ENCODE measurements around the gene MARCHF3.
A peak's percentile ranks its signal among the peaks of the same experiment; 100 is the strongest.

MARCHF3 gene

DNA sequence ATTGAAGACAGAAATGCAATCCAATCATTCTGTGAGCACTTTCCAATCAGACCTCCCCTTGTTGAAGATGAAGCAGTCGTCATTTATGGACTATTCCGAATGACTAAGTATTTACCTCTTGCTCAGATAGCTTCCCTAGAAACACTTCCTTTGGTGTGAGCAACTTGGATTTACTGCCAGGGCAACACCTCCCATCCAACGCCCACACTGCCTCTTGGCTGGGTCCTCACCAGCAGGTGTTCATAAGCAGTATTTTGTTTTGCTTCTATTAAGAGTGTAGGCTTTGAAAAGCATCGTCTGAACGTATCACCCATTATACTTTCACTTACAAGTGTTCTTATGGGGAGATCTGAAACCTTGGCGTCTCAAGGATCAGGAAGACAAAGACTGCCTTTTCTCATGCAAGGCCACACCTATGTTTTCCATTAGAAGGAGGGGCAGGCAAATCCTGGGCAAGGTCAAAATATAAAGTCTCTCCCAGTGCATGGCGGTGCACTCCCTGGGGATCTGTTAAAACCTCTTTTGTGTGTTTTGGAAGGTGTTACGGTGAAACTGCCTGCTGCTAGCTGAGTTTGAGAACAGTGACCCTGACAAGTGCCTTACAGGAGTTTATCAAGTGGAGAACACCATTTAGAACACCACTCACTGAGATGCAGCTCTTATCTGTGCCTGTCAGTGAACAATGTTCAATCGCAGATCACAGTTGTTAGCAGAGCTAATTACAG lies 10.6 kb upstream of the MARCHF3 start:
- TF ChIP-seq SNAI2 (CRISPR knock-in tag; IDR thresholded peaks at IDR 0.05) (no peak), ZFP3 (CRISPR knock-in tag; IDR thresholded peaks at IDR 0.05) (no peak), CSDC2 (CRISPR knock-in tag; IDR thresholded peaks at IDR 0.05) (no peak), ZC3H10 (CRISPR knock-in tag; IDR thresholded peaks at IDR 0.05) (no peak), OSR1 (CRISPR knock-in tag; IDR thresholded peaks at IDR 0.05) (no peak), TCF4 (CRISPR knock-in tag; IDR thresholded peaks at IDR 0.05; ENCODE audit: borderline replicate concordance) (no peak)
- TF ChIP-seq, protein P1, sequence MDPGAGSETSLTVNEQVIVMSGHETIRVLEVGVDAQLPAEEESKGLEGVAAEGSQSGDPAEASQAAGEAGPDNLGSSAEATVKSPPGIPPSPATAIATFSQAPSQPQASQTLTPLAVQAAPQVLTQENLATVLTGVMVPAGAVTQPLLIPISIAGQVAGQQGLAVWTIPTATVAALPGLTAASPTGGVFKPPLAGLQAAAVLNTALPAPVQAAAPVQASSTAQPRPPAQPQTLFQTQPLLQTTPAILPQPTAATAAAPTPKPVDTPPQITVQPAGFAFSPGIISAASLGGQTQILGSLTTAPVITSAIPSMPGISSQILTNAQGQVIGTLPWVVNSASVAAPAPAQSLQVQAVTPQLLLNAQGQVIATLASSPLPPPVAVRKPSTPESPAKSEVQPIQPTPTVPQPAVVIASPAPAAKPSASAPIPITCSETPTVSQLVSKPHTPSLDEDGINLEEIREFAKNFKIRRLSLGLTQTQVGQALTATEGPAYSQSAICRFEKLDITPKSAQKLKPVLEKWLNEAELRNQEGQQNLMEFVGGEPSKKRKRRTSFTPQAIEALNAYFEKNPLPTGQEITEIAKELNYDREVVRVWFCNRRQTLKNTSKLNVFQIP (CRISPR knock-in tag; IDR thresholded peaks at IDR 0.05; ENCODE audit: borderline replicate concordance, low read depth): no peak
- TF ChIP-seq, protein P2, sequence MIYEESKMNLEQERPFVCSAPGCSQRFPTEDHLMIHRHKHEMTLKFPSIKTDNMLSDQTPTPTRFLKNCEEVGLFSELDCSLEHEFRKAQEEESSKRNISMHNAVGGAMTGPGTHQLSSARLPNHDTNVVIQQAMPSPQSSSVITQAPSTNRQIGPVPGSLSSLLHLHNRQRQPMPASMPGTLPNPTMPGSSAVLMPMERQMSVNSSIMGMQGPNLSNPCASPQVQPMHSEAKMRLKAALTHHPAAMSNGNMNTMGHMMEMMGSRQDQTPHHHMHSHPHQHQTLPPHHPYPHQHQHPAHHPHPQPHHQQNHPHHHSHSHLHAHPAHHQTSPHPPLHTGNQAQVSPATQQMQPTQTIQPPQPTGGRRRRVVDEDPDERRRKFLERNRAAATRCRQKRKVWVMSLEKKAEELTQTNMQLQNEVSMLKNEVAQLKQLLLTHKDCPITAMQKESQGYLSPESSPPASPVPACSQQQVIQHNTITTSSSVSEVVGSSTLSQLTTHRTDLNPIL (CRISPR knock-in tag; IDR thresholded peaks at IDR 0.05; ENCODE audit: low read depth): no peak
- ATAC-seq: peak; percentile 16; the same call in 1 of the 3 replicates

DNA sequence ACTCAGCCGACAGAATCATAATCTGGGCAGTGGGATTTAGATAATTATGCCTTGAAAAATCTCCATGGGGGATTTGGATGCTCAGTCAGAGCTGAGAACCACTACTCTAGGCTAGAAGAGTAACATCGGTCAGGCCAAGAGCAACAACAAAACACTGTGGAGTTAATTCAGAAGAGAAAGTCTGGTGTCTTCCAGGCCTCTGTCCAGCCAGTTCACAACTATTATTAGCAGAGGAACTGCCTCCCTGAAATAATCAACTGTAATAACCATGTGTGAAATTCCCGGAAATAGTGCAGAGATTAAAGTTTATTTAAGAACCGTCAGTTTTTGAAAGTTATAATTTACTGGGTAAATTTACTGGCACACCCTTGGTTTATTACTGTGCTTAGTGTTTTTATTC lies 8.2 kb upstream of the MARCHF3 start:
- ATAC-seq: no peak

DNA sequence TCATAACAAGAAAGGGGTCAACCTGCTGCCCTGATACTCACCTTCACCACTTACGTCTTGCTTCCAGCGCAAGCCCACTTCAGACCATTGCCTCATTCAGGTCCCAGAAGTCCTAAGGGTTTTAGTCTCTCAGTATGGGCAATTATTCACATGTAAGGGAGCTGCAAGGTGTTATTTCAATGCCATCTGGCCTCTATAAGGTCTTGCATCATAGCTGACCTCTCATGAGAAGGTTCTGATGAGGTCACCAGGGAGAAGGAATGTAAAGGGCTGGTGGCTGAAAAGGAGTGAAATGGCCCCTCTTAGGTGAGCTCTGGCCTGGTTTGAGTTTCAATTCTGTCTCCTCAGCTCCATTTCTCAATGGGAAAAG lies 1.5 kb upstream of the MARCHF3 start:
- TF ChIP-seq, protein P3, sequence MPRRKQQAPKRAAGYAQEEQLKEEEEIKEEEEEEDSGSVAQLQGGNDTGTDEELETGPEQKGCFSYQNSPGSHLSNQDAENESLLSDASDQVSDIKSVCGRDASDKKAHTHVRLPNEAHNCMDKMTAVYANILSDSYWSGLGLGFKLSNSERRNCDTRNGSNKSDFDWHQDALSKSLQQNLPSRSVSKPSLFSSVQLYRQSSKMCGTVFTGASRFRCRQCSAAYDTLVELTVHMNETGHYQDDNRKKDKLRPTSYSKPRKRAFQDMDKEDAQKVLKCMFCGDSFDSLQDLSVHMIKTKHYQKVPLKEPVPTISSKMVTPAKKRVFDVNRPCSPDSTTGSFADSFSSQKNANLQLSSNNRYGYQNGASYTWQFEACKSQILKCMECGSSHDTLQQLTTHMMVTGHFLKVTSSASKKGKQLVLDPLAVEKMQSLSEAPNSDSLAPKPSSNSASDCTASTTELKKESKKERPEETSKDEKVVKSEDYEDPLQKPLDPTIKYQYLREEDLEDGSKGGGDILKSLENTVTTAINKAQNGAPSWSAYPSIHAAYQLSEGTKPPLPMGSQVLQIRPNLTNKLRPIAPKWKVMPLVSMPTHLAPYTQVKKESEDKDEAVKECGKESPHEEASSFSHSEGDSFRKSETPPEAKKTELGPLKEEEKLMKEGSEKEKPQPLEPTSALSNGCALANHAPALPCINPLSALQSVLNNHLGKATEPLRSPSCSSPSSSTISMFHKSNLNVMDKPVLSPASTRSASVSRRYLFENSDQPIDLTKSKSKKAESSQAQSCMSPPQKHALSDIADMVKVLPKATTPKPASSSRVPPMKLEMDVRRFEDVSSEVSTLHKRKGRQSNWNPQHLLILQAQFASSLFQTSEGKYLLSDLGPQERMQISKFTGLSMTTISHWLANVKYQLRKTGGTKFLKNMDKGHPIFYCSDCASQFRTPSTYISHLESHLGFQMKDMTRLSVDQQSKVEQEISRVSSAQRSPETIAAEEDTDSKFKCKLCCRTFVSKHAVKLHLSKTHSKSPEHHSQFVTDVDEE (CRISPR knock-in tag; IDR thresholded peaks at IDR 0.05): no peak

More for the DNA sequence above, 8.2 kb upstream of the MARCHF3 start:
- TF ChIP-seq ZFP3 (CRISPR knock-in tag; IDR thresholded peaks at IDR 0.05) (no peak), ZNF565 (CRISPR knock-in tag; conservative IDR thresholded peaks at IDR 0.05; ENCODE audit: low read depth) (no peak), ESRRG (CRISPR knock-in tag; IDR thresholded peaks at IDR 0.05) (no peak), BACH2 (CRISPR knock-in tag; IDR thresholded peaks at IDR 0.05; ENCODE audit: borderline replicate concordance) (no peak), RARB (CRISPR knock-in tag; IDR thresholded peaks at IDR 0.05) (no peak), ZFP30 (CRISPR knock-in tag; IDR thresholded peaks at IDR 0.05) (no peak), SNAI2 (CRISPR knock-in tag; IDR thresholded peaks at IDR 0.05) (no peak), CSDC2 (CRISPR knock-in tag; IDR thresholded peaks at IDR 0.05) (no peak), ZC3H10 (CRISPR knock-in tag; IDR thresholded peaks at IDR 0.05) (no peak), TCF4 (CRISPR knock-in tag; IDR thresholded peaks at IDR 0.05; ENCODE audit: borderline replicate concordance) (no peak), OSR1 (CRISPR knock-in tag; IDR thresholded peaks at IDR 0.05) (no peak), ISL1 (CRISPR knock-in tag; IDR thresholded peaks at IDR 0.05) (no peak), PPARA (CRISPR knock-in tag; IDR thresholded peaks at IDR 0.05; ENCODE audit: borderline replicate concordance) (no peak), TOX (CRISPR knock-in tag; IDR thresholded peaks at IDR 0.05; ENCODE audit: borderline replicate concordance) (no peak), ZNF8 (CRISPR knock-in tag; IDR thresholded peaks at IDR 0.05) (no peak), ZNF70 (CRISPR knock-in tag; IDR thresholded peaks at IDR 0.05) (no peak)
- TF ChIP-seq, protein P4, sequence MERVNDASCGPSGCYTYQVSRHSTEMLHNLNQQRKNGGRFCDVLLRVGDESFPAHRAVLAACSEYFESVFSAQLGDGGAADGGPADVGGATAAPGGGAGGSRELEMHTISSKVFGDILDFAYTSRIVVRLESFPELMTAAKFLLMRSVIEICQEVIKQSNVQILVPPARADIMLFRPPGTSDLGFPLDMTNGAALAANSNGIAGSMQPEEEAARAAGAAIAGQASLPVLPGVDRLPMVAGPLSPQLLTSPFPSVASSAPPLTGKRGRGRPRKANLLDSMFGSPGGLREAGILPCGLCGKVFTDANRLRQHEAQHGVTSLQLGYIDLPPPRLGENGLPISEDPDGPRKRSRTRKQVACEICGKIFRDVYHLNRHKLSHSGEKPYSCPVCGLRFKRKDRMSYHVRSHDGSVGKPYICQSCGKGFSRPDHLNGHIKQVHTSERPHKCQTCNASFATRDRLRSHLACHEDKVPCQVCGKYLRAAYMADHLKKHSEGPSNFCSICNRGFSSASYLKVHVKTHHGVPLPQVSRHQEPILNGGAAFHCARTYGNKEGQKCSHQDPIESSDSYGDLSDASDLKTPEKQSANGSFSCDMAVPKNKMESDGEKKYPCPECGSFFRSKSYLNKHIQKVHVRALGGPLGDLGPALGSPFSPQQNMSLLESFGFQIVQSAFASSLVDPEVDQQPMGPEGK (CRISPR knock-in tag; IDR thresholded peaks at IDR 0.05; ENCODE audit: borderline replicate concordance): no peak
- TF ChIP-seq, protein P1 (CRISPR knock-in tag; IDR thresholded peaks at IDR 0.05; ENCODE audit: borderline replicate concordance, low read depth): no peak
- TF ChIP-seq, protein P2 (CRISPR knock-in tag; IDR thresholded peaks at IDR 0.05; ENCODE audit: low read depth): no peak
- TF ChIP-seq, protein P5, sequence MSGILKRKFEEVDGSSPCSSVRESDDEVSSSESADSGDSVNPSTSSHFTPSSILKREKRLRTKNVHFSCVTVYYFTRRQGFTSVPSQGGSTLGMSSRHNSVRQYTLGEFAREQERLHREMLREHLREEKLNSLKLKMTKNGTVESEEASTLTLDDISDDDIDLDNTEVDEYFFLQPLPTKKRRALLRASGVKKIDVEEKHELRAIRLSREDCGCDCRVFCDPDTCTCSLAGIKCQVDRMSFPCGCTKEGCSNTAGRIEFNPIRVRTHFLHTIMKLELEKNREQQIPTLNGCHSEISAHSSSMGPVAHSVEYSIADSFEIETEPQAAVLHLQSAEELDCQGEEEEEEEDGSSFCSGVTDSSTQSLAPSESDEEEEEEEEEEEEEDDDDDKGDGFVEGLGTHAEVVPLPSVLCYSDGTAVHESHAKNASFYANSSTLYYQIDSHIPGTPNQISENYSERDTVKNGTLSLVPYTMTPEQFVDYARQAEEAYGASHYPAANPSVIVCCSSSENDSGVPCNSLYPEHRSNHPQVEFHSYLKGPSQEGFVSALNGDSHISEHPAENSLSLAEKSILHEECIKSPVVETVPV (CRISPR knock-in tag; IDR thresholded peaks at IDR 0.05): no peak

More for the DNA sequence above, 1.5 kb upstream of the MARCHF3 start:
- ATAC-seq: no peak
